HepG2 (cell line): Measurements from ENCODE around the gene NRBP1.

ENCODE experiments used
- CBX5 ChIP-seq: sonication (generic); formaldehyde crosslinking; IDR thresholded peaks from 2 replicates; pipeline ENCODE4 v1.4.0; 2020; ENCODE audit warnings: missing genetic modification reagents, borderline replicate concordance
- CHD4 ChIP-seq: fragments of 200-600 bp; sonication (generic); IDR thresholded peaks from 2 replicates; pipeline ENCODE4 v1.7.0; 2017; ENCODE audit warnings: mild to moderate bottlenecking, low read length, borderline replicate concordance
- ELF3 ChIP-seq: IDR thresholded peaks from 2 replicates; pipeline ENCODE4 v1.6.1; 2016; ENCODE audit warnings: missing genetic modification reagents, missing compliant biosample characterization
- EZH2 ChIP-seq: conservative IDR thresholded peaks from 2 replicates; pipeline ENCODE4 v1.6.1; 2012; ENCODE audit warnings: mild to moderate bottlenecking, low read depth, low read length, moderate library complexity
- FOSL2 ChIP-seq: sonication (generic); formaldehyde crosslinking; IDR thresholded peaks from 2 replicates; pipeline ENCODE4 v1.4.0; 2020; ENCODE audit warnings: missing genetic modification reagents
- RBM39 ChIP-seq: fragments of 200-400 bp; formaldehyde crosslinking; IDR thresholded peaks from one replicate; pipeline ENCODE4 v1.6.1; 2018; ENCODE audit warnings: antibody characterized with exemption, mild to moderate bottlenecking, low read depth, low read length; ENCODE audit not compliant: poor library complexity, severe bottlenecking
- SIN3A ChIP-seq: IDR thresholded peaks from 2 replicates; pipeline ENCODE4 v1.6.1; 2011; ENCODE audit warnings: low read depth, mild to moderate bottlenecking, control low read depth, low read length, borderline replicate concordance
- SRSF1 ChIP-seq: fragments of 200-400 bp; formaldehyde crosslinking; optimal IDR thresholded peaks from 2 replicates; pipeline ENCODE3; 2017; ENCODE audit warnings: mild to moderate bottlenecking, low read depth, low read length, moderate library complexity
- SRSF9 ChIP-seq: fragments of 200-400 bp; formaldehyde crosslinking; IDR thresholded peaks from 2 replicates; pipeline ENCODE4 v1.6.1; 2018; ENCODE audit warnings: borderline replicate concordance, mild to moderate bottlenecking, low read depth, low read length; ENCODE audit not compliant: insufficient read depth, poor library complexity, severe bottlenecking
- TF ChIP-seq, protein P1 (sequence below): sonication (generic); formaldehyde crosslinking; IDR thresholded peaks from 2 replicates; pipeline ENCODE4 v1.8.1; 2022; ENCODE audit warnings: low read depth, mild to moderate bottlenecking, missing genetic modification reagents

DNA sequence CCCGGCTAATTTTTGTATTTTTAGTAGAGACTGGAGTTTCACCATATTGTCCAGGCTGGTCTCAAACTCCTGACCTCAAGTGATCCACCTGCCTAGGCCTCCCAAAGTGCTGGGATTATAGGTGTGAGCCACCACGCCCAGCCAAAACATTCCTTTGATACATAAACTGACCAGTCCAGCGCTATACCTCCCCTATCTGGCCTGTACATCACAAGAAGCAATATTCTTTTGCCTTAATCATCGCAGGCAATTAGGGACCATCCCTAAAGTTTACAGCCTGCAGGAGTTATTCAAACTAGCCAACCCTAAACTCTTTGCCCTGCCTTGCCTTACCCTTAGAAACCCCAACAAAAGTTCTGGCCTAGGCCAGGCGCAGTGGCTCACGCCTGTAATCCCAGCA lies 12.3 kb upstream of the NRBP1 start:
- TF ChIP-seq SIN3A, result no peak
- TF ChIP-seq SRSF9, result no peak
- no peak for TF ChIP-seq SRSF1
- no peak for TF ChIP-seq CBX5 (CRISPR knock-in tag)
- TF ChIP-seq EZH2, result no peak
- TF ChIP-seq, protein P1, sequence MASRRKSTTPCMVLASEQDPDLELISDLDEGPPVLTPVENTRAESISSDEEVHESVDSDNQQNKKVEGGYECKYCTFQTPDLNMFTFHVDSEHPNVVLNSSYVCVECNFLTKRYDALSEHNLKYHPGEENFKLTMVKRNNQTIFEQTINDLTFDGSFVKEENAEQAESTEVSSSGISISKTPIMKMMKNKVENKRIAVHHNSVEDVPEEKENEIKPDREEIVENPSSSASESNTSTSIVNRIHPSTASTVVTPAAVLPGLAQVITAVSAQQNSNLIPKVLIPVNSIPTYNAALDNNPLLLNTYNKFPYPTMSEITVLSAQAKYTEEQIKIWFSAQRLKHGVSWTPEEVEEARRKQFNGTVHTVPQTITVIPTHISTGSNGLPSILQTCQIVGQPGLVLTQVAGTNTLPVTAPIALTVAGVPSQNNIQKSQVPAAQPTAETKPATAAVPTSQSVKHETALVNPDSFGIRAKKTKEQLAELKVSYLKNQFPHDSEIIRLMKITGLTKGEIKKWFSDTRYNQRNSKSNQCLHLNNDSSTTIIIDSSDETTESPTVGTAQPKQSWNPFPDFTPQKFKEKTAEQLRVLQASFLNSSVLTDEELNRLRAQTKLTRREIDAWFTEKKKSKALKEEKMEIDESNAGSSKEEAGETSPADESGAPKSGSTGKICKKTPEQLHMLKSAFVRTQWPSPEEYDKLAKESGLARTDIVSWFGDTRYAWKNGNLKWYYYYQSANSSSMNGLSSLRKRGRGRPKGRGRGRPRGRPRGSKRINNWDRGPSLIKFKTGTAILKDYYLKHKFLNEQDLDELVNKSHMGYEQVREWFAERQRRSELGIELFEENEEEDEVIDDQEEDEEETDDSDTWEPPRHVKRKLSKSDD (CRISPR knock-in tag), result no peak
- TF ChIP-seq CHD4, result no peak
- TF ChIP-seq ELF3 (CRISPR knock-in tag), result no peak
- no peak for TF ChIP-seq FOSL2
- TF ChIP-seq RBM39, result no peak
